GF-D8 (cell line): Measurements from ENCODE around the gene RASSF5.
A peak's percentile ranks its signal among the peaks of the same experiment; 100 is the strongest.
"Not testable (repeated sequence)": the region's sequence is repeated elsewhere in the genome, so short reads cannot be mapped to it uniquely, and the experiment has no call there.

ENCODE experiments used
- DNase-seq: peaks from one replicate; lab custom pipeline; 2025; lab: John Stamatoyannopoulos, UW

RASSF5 gene

DNA sequence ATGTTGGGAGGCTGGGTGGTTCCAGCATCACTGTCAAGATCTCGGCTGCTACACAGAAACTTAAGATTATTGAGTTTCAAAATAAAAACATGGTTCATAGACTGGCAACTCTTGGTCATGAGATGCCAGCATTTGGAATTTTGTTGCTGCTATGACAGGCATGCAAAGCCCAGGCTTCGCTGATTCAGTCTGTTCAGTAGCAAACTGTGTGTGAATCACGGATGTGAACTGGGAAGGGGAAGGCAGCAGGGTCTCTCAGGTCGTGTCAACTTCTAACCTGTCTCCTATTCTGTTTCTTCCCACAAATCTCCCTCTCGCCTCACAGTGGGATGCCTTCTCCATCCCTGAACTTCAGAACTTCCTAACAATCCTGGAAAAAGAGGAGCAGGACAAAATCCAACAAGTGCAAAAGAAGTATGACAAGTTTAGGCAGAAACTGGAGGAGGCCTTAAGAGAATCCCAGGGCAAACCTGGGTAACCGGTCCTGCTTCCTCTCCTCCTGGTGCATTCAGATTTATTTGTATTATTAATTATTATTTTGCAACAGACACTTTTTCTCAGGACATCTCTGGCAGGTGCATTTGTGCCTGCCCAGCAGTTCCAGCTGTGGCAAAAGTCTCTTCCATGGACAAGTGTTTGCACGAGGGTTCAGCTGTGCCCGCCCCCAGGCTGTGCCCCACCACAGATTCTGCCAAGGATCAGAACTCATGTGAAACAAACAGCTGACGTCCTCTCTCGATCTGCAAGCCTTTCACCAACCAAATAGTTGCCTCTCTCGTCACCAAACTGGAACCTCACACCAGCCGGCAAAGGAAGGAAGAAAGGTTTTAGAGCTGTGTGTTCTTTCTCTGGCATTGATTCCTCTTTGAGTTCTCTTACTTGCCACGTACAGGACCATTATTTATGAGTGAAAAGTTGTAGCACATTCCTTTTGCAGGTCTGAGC is 79.4 kb downstream of the RASSF5 start:
- no peak for DNase-seq

GRCh38 chr1:206587904-206588303 is 80.6 kb downstream of the RASSF5 start:
- no peak for DNase-seq

- DNase-seq, result no peak
Observed at GRCh38 chr1:206588492-206588891, 81.2 kb downstream of the RASSF5 start.

GRCh38 chr1:206589206-206589605 is 81.9 kb downstream of the RASSF5 start:
- no peak for DNase-seq

DNA sequence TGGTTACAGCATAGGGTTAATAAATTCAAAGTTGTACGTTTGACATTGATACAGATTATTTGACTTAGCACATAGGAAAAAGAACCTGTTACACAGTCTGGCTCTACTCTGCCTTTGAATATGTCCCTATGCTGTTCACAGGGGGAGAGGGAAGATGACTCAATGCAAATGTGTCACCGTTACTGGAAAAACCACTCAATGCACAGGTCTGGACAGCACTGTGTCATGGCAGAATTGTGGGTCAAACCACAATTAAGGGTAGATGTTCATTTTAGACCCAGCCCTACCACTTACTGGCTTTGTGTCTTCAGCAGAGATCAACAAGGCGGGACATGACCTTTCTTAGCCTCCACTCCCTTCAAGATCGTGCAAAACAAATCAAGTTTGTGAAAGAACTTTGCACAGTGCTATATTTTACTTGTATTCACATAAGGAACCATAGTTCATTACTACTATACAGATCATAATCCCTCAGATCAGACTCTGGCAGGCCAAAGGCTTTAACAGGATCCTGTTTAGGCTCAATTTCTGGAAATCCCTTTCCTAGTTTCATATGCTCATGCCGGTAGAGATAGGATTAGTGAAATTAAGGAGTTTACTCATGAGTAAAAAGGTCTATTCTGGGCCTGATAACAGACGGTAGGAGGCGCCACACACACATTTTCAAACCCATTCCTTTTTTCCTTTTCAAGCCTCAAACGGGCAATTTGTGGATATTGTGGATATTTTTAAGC is 82.9 kb downstream of the RASSF5 start:
- no peak for DNase-seq

GRCh38 chr1:206591226-206591625 is 83.9 kb downstream of the RASSF5 start:
- no peak for DNase-seq

DNA sequence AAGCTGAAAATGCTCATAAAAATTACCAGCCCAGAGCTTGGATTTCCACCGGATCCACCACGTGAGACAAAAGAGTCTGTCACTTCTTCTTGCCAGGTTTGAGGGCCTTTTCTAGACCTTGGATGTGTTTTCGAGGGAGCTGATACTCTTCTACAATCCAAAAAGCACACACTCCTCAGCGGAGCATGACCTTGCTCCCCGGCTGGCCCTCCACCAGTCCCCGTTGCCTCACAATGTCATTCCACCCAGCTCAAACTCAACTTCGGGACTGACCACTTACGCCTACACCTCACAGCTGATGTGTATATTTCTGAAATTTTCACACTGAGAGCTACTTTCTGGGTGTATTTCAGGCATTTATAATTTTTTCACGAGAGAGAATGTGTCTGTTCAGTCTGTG is 84.4 kb downstream of the RASSF5 start:
- no peak for DNase-seq

DNA sequence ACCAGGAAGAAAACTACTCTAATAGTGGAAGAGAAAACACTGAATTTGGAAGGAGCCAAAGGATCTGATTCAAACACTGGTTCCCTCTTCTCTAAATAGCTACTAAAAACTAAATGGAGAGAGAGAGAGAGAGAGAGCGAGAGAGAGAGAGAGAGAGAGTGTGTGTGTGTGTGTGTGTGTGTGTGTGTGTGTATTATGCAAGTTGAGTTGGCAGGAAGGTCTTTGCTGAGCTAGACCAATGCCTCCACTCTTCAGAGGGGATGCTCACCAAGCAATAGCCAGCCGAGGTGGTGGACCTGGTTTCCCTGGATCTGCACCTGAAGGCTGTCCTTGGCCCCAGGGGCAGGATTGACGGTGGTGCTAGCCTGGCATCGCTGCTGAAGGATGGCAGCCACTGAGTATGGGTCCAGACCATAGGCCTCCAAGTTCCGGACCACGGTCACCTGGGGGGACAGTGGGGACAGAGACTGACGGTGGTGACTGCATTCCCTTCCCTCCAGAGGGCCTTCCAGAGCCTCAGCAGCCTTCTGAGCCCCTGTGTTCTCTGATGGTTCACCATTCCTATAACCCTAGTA is 86.1 kb downstream of the RASSF5 start:
- DNase-seq, result no peak

GRCh38 chr1:206595581-206596318 is 88.4 kb downstream of the RASSF5 start:
- no peak for DNase-seq

DNA sequence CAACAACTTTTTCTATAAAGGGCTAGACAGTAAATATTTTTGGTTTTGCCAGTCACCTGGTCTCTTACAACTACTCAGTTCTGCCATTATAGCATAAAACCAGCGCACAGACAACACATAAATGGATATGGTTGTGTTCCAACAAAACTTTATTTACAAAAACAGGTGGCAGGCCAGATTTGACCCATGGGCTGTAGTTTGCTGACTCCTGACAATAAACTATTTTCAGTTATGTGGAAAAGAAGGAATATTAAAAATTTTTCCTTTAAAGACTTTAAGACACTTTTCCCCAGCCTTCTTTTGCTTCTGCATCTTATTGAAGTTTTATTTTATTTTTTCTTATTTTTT is 89.0 kb downstream of the RASSF5 start:
- DNase-seq, result no peak

DNA sequence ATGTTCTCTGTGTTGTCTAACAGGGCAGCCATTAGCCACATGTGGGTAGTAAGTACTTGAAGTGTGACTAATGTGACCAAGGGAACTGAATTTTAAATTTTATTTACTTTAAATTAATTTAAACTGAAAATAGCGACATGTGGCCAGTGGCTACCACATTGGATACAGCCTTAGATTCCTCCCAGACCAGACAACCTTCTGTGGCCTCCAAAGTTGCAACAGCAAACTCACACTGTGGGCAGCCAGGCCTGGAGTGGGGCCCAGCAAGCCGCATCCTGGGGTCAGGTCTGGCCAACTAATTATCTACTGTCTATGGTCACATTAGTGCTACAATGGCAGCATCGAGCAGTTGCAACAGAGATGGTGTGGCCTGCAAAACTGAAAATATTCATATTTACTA is 93.2 kb downstream of the RASSF5 start:
- DNase-seq, result no peak

DNA sequence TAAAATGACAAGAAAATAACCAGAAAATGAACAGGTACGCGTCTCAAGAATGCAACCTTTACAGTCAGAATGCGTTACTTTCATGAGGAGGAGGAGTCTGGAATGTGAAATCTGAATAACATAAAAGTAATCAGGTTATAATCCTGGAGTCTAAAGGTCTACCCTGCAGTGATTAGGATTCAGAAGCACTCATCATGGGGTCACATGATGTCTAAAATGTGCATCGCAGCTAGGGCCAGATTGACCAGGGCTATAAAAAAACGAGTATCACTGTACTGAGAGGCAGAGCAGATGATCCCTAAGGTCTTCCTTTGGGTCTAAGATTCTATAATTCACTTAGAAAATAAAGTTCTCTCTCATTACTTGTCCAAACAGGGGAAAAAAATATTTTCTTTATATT is 97.5 kb downstream of the RASSF5 start:
- DNase-seq, result no peak

- no peak for DNase-seq
Observed at GRCh38 chr1:206606867-206607266, 99.5 kb downstream of the RASSF5 start.

GRCh38 chr1:206608108-206608698 is 100.9 kb downstream of the RASSF5 start:
- no peak for DNase-seq

- peak; percentile 21 for DNase-seq
Observed at GRCh38 chr1:206609229-206609991, 102.1 kb downstream of the RASSF5 start.

DNA sequence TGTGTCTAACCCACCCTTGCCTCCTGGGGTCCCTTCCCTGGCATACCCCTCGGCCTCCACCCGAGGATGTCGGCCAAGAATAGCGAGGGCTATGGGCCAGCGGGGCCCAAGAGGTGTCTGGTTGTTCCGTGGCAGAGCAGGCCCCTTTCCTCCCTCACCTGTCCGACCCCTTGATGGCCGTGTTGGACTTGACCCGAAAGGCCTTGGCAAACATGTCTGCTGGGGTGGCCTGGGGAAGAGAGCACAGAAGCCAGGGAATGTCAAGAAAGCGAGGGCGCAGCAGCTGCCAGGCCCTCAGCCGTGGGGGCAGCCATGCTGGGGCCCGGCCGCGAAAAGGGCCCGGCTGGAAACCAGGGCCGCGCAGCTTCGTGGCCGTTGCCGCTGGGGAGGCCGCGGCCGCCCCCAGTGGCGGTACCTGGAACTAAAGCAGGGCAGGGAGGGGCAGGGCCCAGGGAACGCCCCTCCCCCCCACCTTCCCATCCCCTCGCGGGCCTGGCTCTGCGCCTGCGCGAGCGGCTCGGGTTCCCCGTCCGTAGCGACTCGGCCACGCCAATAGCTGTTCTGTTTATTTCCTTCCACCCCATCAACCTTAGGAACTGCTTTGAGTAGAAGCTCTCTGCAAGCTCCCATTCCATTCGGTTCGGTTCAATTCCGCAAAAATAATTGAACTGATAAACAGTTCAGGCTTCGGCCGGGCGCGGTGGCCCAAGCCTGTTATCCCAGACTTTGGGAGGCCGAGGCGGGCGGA is 105.0 kb downstream of the RASSF5 start, which contains the start of gene EIF2D:
Gene EIF2D, minus strand, starts transcription at position 337 of the 748 bp plus-strand sequence. Its CDS starts 123 bp downstream, at position 214.
- peak; percentile 43 for DNase-seq

DNA sequence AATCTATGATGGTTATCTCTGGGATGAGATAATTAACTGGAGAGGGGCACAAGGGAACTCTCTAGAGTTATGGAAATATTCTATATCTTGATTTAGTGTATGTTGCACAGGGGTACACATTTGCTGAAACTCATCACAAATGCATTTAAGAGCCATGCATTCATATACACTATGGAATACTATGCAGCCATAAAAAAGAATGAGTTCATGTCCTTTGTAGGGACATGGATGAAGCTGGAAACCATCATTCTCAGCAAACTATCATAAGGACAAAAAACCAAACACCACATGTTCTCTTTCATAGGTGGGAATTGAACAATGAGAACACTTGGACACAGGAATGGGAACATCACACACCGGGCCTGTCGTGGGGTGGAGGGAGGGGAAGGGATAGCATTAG is 119.1 kb downstream of the RASSF5 start:
- not testable (repeated sequence) for DNase-seq

DNA sequence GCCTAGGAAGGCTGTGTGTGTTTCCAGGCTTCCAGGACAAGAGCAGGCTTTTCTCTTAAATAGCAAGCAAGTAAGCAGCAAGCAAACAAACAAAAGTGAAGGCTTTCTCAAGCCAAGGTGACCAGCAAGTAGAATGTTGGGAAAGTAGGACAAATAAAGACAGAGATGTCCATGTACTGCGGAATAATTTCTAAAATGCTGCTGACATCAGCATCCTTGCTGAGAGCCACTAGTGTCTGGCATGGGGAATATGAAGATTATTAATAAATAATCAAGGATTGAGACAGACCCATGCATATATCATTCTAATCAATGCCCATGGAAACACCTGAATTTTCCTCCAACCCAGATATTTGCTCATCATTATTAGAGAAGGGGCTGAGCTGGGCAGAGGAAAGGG is 121.6 kb downstream of the RASSF5 start:
- DNase-seq, result no peak

GRCh38 chr1:206631085-206631509 is 123.8 kb downstream of the RASSF5 start:
- DNase-seq, result peak; percentile 52

DNA sequence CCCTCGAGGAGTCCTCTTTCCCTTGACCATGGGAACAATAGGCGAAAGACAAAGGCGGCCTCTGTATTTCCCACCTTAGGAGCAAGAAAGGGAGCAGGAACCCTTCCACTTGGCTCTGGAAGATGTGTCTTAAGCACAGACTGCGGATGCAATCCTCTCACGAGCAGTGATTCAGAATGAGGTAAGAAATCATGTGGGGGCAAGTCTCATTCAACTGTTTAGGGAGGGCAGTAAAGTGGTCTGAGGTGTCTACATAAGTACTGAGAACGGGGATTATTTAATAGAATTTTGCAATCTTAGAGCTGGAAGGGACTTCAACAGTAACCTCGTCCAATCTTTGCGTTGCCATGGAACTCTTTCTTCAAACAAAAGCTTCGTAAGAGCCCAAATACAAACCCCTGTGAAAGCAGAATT is 126.4 kb downstream of the RASSF5 start:
- DNase-seq, result no peak
